Measurements from ENCODE around the gene ARRDC3. TPM values are rescaled to one million over a fixed set of nuclear protein-coding genes. Genes with fewer than 3 reads are reported as not detected.

Gene ARRDC3
- total and polyA plus RNA-seq, 2 donors (not counting 3 experiments of a cell fraction or from before 2014, with no cell fraction given): 12.4 to 43.1 TPM

DNA sequence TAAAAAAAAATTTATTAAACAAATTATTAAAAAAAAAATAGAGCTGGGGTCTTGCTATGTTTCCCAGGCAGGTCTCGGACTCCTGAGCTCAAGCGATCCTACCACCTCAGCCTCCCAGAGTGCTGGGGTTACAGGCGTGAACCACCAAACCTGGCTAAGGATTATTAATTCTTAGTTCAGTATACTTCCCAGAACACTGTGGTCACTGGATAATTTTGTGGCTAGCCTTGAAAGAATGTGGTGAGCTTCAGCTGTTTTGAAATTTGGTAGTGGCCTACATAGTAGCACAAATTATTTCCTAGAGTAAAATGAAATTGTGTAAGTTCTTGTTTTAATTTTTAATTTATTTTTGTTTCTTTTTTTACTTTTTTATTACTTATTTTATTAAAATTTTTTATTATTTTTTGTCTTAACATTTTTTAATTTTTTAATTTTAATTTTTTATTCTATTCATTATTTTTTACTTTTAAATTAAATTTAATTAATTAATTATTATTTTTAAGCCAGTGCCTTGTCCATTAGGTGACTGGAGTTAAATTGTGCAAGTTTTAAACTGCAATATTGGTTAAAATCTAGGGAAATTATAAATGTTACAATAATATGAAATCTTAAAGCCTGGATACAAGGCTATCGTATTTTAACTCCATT is 23.0 kb downstream of the ARRDC3 start:
- DNase-seq (ENCODE audit: low read depth, low spot score) (no peak), FAIRE-seq (no peak)
- CTCF ChIA-PET: interaction anchor here (1.6 kb wide), 1 partner anchor 141 kb away, joined by 3 read pairs; no protein-coding TSS in a partner anchor
- dilution Hi-C loops (cut with MboI; ENCODE audit: extremely low pct_ligation_motif_present, low sequenced_read_pairs): no loop called here
- Histone ChIP-seq H3K9me1 (replicated peaks; ENCODE audit: control insufficient read depth, extremely low read depth, insufficient read depth, low read length) (no peaks in the 10 kb centered on the region), H3K4me3 (replicated peaks in 1 of 3; ENCODE audit: insufficient read depth in 1 of 3, low read depth in 1 of 3, low read length in 3 of 3) (no peak overlapping the region), H3K9me3 (replicated peaks; ENCODE audit: control insufficient read depth, insufficient read depth, low read length) (no peaks in the 10 kb centered on the region), H3K36me3 (ENCODE audit: control insufficient read depth in 2 of 2, extremely low read depth in 1 of 2, insufficient read depth in 2 of 2, low read length in 2 of 2) (no peaks in the 10 kb centered on the region), H3K4me2 (ENCODE audit: insufficient read depth, low read length) (no peak overlapping the region), H4K20me1 (replicated peaks; ENCODE audit: control insufficient read depth, extremely low read depth, insufficient read depth, low read length) (no peaks in the 10 kb centered on the region), H3K79me2 (ENCODE audit: control insufficient read depth, insufficient read depth, low read length) (no peaks in the 10 kb centered on the region), H2AFZ (ENCODE audit: low read depth, low read length) (no peak overlapping the region), H3K27ac (ENCODE audit: insufficient read depth, low read depth, low read length) (no peak overlapping the region), H3K9ac (replicated peaks; ENCODE audit: extremely low read depth, insufficient read depth, low read length) (no peak overlapping the region), H3K4me1 (ENCODE audit: control insufficient read depth, extremely low read depth, insufficient read depth, low read length) (no peaks in the 10 kb centered on the region), H3K27me3 (ENCODE audit: control insufficient read depth in 2 of 2, insufficient read depth in 2 of 2, low read length in 2 of 2) (no peaks in the 10 kb centered on the region)
- POLR2A ChIA-PET: no interaction called here
- BruUV-seq (replicated peaks): no TSS peak
- TF ChIP-seq EZH2 (IDR thresholded peaks at IDR 0.05; ENCODE audit: borderline replicate concordance, low read depth, low read length, severe bottlenecking) (no peak), MYC (IDR thresholded peaks at IDR 0.05; ENCODE audit: low read depth, low read length) (no peak), GATA2 (IDR thresholded peaks at IDR 0.05; ENCODE audit: insufficient read depth, insufficient read length, low read depth, low read length) (no peak), POLR2AphosphoS5 (IDR thresholded peaks at IDR 0.05; ENCODE audit: insufficient read depth, low read depth, low read length) (no peak), FOS (IDR thresholded peaks at IDR 0.05; ENCODE audit: borderline replicate concordance, insufficient read depth, low read length) (no peak), JUN (IDR thresholded peaks at IDR 0.05; ENCODE audit: borderline replicate concordance, insufficient read depth, insufficient read length, low read depth) (no peak), POLR2A (IDR thresholded peaks at IDR 0.05; ENCODE audit: low read depth, low read length) (no peak)
- TF ChIP-seq, protein P1, sequence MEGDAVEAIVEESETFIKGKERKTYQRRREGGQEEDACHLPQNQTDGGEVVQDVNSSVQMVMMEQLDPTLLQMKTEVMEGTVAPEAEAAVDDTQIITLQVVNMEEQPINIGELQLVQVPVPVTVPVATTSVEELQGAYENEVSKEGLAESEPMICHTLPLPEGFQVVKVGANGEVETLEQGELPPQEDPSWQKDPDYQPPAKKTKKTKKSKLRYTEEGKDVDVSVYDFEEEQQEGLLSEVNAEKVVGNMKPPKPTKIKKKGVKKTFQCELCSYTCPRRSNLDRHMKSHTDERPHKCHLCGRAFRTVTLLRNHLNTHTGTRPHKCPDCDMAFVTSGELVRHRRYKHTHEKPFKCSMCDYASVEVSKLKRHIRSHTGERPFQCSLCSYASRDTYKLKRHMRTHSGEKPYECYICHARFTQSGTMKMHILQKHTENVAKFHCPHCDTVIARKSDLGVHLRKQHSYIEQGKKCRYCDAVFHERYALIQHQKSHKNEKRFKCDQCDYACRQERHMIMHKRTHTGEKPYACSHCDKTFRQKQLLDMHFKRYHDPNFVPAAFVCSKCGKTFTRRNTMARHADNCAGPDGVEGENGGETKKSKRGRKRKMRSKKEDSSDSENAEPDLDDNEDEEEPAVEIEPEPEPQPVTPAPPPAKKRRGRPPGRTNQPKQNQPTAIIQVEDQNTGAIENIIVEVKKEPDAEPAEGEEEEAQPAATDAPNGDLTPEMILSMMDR (IDR thresholded peaks at IDR 0.05; ENCODE audit: extremely low read depth in 1 of 2, insufficient read depth in 1 of 2, low read depth in 1 of 2, low read length in 2 of 2): no peak
- TF ChIP-seq, protein P2, sequence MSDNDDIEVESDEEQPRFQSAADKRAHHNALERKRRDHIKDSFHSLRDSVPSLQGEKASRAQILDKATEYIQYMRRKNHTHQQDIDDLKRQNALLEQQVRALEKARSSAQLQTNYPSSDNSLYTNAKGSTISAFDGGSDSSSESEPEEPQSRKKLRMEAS (IDR thresholded peaks at IDR 0.05; ENCODE audit: insufficient read depth, insufficient read length): no peak
- intact Hi-C loops (cut with micrococcal nuclease): no loop called here
